Stimulated activated CD8-positive, alpha-beta memory T cell treated with anti-CD3 and anti-CD28 coated beads, Interleukin-4, amount 100 ng/mL, for 4 hours (primary cell): ENCODE results near the gene CRADD.
"Not testable (repeated sequence)": the region's sequence is repeated elsewhere in the genome, so short reads cannot be mapped to it uniquely, and the experiment has no call there.

ENCODE experiments used
- DNase-seq, 2 donors: peaks; one replicate each; pipeline ENCODE4 v3.0.0-alpha.2; 2020; ENCODE audit warnings: low read depth in 2 of 2, low spot score in 1 of 2

CRADD gene

GRCh38 chr12:93924367-93924766 lies 247.2 kb downstream of the CRADD start:
- no peak for DNase-seq

- no peak for DNase-seq
Measured at GRCh38 chr12:93925585-93926205, 248.5 kb downstream of the CRADD start.

DNA sequence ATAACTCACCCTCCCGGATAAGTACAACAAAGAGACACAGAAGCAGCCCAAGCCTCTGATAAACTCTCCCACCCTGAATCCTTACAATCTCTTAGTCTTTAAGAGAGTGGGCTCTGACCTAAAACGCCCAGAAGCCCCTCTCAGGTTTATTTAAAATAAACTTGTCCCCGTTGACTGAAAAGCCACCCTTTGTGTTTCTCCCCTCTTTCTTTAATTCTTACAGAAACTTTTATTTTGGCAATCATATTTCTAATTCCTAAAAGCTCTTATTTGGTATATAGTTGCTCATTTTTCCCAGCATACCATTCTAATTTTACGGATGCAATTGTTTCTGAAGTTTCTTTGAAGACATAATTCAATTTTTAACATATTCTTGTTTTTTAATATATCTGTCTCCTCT lies 249.1 kb downstream of the CRADD start:
- DNase-seq, result no peak

- DNase-seq, result not testable (repeated sequence)
Measured at GRCh38 chr12:93929081-93929480, 251.9 kb downstream of the CRADD start.

GRCh38 chr12:93937812-93938211 lies 260.6 kb downstream of the CRADD start:
- no peak for DNase-seq

- DNase-seq, result no peak
Measured at GRCh38 chr12:93938317-93938716, 261.1 kb downstream of the CRADD start.

DNA sequence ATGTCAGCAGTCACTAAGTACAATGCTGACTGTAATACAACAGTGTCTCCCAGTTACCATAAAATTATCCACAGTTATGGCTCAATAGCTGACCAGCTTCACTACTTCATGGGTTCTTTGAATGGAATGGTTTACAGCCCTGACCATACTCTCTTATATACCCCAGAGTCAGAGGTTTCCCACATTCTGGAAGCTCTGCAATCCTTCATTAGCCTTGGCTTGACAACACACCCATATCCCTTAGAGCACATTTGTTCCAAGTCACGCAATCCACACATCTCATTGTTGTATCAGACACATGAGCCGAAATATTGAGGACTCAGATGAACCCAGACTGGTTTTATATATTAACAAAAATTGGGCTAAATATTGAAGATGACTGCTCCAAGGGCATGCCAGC lies 261.8 kb downstream of the CRADD start:
- DNase-seq, result no peak

DNA sequence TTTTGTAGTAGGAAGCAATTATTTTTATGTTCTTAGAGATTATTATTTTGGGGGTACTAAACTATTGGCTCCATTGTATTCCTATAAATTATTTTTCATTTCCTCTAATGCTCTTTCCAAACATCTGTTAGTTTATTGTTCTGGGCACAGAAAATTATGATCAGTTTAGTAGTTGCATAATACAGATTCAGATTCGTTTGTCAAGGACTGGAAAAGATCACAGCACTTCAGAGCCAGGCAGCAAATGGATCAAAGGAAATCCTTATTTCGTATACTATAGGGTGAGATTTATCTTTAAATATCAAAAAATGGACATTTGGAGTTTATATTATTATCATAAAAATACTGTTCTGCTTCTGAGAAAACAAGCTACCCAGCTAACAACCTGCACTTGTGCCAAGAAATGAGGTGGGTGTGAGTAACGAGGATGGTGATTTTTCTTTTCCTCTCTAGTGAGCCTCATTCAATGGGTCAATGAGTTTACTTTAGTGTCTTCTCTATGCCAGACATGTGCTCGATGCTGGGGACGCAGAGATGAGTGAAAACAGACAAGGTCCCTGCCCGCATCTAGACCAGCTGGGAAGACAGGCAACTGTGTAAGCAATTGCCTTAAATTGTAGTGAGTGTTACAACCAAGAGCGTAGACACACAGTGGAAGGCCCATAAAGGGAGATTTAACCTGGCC lies 262.6 kb downstream of the CRADD start:
- DNase-seq, result no peak

- DNase-seq, result no peak
Measured at GRCh38 chr12:93943780-93944179, 266.6 kb downstream of the CRADD start.

DNA sequence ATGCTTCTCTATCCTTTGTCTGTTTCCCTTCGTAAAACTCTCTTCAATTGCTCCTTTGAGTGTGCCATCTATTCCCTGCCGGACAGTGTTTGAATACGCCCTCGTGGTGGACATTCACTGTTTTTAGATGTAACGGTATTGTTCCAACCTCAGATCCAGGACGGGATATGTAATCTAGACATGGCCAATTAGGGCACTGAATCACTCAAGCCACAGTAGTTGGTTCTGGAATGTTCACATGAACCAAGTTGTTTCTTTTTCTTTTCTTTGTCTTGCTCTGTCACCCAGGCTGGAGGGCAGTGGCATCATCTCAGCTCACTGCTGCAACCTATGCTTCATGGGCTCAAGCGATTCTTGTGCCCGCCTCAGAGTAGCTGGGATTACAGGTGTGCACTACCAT lies 267.0 kb downstream of the CRADD start:
- DNase-seq, result no peak
